ENCODE results near the gene ZNF333.

ZNF333 gene

GRCh38 chr19:14719162-14719561, 29.3 kb downstream of the ZNF333 start:
- no peak for DNase-seq (ENCODE audit: low read depth in 1 of 2, low spot score in 1 of 2)
- Histone ChIP-seq H3K27ac (replicated peaks) (no peak overlapping the region), H3K27me3 (ENCODE audit: insufficient read depth, poor library complexity, severe bottlenecking) (no peaks in the 10 kb centered on the region), H3K4me3 (replicated peaks; ENCODE audit: insufficient read depth, low read length) (no peak overlapping the region)
- TF ChIP-seq POLR2AphosphoS5 (IDR thresholded peaks at IDR 0.05; ENCODE audit: low read depth) (no peak), REST (IDR thresholded peaks at IDR 0.05; ENCODE audit: insufficient replicate concordance, low read depth) (no peak), SPI1 (IDR thresholded peaks at IDR 0.05; ENCODE audit: borderline replicate concordance, low read depth) (no peak), GABPA (IDR thresholded peaks at IDR 0.05; ENCODE audit: low read depth) (no peak)
- TF ChIP-seq, protein P1, sequence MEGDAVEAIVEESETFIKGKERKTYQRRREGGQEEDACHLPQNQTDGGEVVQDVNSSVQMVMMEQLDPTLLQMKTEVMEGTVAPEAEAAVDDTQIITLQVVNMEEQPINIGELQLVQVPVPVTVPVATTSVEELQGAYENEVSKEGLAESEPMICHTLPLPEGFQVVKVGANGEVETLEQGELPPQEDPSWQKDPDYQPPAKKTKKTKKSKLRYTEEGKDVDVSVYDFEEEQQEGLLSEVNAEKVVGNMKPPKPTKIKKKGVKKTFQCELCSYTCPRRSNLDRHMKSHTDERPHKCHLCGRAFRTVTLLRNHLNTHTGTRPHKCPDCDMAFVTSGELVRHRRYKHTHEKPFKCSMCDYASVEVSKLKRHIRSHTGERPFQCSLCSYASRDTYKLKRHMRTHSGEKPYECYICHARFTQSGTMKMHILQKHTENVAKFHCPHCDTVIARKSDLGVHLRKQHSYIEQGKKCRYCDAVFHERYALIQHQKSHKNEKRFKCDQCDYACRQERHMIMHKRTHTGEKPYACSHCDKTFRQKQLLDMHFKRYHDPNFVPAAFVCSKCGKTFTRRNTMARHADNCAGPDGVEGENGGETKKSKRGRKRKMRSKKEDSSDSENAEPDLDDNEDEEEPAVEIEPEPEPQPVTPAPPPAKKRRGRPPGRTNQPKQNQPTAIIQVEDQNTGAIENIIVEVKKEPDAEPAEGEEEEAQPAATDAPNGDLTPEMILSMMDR (IDR thresholded peaks at IDR 0.05; ENCODE audit: insufficient read depth, low read length), result no peak

DNA sequence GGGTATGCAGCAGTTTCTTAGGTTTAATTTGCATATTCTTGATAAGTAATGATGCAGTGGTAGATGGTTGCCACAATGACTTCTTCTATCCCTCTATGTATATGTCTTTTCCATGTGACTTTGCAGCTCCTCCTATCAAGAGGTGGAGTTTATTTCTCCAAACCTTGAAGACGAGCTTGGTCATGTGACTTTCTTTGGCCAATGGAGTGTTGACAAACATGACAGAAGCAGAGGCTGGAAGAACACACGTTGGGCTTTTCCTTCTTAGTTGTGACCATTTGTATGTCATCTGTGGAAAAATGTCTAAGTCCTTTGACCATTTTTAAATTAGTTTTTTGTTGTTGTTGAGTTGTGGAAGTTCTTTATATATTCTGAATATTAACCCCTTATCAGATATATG, 32.3 kb downstream of the ZNF333 start:
- H3K4me3 ChIP-seq (replicated peaks; ENCODE audit: insufficient read depth, low read length), result no peak overlapping the region
- H3K27me3 ChIP-seq (ENCODE audit: insufficient read depth, poor library complexity, severe bottlenecking), result no peaks in the 10 kb centered on the region
- TF ChIP-seq GABPA (IDR thresholded peaks at IDR 0.05; ENCODE audit: low read depth), result no peak
- no peak for TF ChIP-seq SPI1 (IDR thresholded peaks at IDR 0.05; ENCODE audit: borderline replicate concordance, low read depth)
- TF ChIP-seq POLR2AphosphoS5 (IDR thresholded peaks at IDR 0.05; ENCODE audit: low read depth), result no peak
- TF ChIP-seq, protein P1 (IDR thresholded peaks at IDR 0.05; ENCODE audit: insufficient read depth, low read length), result no peak
- no peak for TF ChIP-seq REST (IDR thresholded peaks at IDR 0.05; ENCODE audit: insufficient replicate concordance, low read depth)
- H3K27ac ChIP-seq (replicated peaks), result no peak overlapping the region
- DNase-seq (ENCODE audit: low read depth in 1 of 2, low spot score in 1 of 2), result no peak

GRCh38 chr19:14728595-14728994, 38.7 kb downstream of the ZNF333 start:
- TF ChIP-seq REST (IDR thresholded peaks at IDR 0.05; ENCODE audit: insufficient replicate concordance, low read depth) (no peak), GABPA (IDR thresholded peaks at IDR 0.05; ENCODE audit: low read depth) (no peak), SPI1 (IDR thresholded peaks at IDR 0.05; ENCODE audit: borderline replicate concordance, low read depth) (no peak), POLR2AphosphoS5 (IDR thresholded peaks at IDR 0.05; ENCODE audit: low read depth) (no peak)
- TF ChIP-seq, protein P1 (IDR thresholded peaks at IDR 0.05; ENCODE audit: insufficient read depth, low read length), result no peak
- Histone ChIP-seq H3K27me3 (ENCODE audit: insufficient read depth, poor library complexity, severe bottlenecking) (no peaks in the 10 kb centered on the region), H3K4me3 (replicated peaks; ENCODE audit: insufficient read depth, low read length) (no peak overlapping the region), H3K27ac (replicated peaks) (no peak overlapping the region)
- no peak for DNase-seq (ENCODE audit: low read depth in 1 of 2, low spot score in 1 of 2)
